Measurements from ENCODE around the gene STAMBPL1. TPM values are rescaled to one million over a fixed set of nuclear protein-coding genes. Genes with fewer than 3 reads are reported as not detected.

The STAMBPL1 gene
- total RNA-seq, 1 experiment from 2014 or later: 25.2 TPM

DNA sequence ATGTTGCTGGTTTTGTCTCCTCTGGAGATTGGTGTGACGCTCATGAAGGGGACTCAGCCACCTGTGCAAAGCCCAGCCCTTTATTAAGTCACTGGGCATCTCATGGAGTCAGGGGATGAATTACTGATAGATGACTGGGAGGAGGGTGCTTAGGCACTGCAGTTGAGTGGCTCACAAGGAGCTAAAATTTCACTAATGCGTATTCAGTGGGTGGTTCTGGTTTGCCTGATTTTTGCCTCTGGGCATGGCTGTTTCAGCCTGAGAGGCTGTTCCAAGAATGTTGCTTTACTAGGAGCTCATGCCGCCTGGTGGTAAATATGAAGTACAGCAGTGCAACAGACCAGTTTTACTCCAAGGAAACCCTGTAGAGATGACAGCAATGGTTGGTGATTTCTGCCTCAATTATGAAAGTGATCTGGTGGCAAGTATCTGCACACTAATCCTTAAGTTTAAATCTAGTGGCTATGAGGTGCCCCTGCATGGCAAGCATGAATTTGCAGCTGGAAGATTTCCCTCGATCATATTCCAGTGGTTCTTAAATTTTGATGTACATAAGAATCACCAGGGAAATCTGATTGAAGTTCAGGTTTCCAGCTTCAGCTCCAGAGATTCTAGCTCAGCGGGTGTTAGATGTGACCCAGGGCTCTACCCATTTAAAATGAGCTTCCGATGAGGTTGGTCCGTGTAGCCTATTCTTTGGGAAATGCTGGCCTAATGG is 52.7 kb downstream of the STAMBPL1 start:
- peak; percentile 85 for ATAC-seq
- Histone ChIP-seq H3K36me3 (ENCODE audit: control insufficient read depth, insufficient read depth, low read length) (no peaks in the 10 kb centered on the region), H3K27me3 (ENCODE audit: control insufficient read depth, insufficient read depth, low read length) (no peaks in the 10 kb centered on the region), H3K4me3 (ENCODE audit: low read depth in 2 of 2, low read length in 2 of 2) (no peak overlapping the region), H3K27ac (ENCODE audit: low read length) (no peak overlapping the region), H3K4me1 (ENCODE audit: control insufficient read depth, insufficient read depth, low read length) (peaks cover 12% of the 10 kb centered on the region), H3K9me3 (ENCODE audit: control insufficient read depth, insufficient read depth, low read depth, low read length) (no peaks in the 10 kb centered on the region)
- POLR2A ChIA-PET: interaction anchor here (0.5 kb wide), 1 partner anchor 697 kb away, joined by 16 read pairs; no protein-coding TSS in a partner anchor
- CTCF ChIA-PET: interaction anchor here (0.7 to 3.2 kb wide), 9 partner anchors 13 to 367 kb away, joined by 3 to 52 read pairs (median 4); partner anchors contain the start of genes CH25H, FAS and STAMBPL1
- in situ Hi-C loops (cut with HindIII; ENCODE audit: low pct_unique_long_range_greater_than_20kb, low sequenced_read_pairs): no loop called here
- peak; percentile 69 for DNase-seq (ENCODE audit: low read depth, low spot score)
- TF ChIP-seq TCF7L2 (IDR thresholded peaks at IDR 0.05; ENCODE audit: low read depth, low read length) (0 out of 2 replicates have a peak, but pooled peaks have one; percentile 25), SIN3A (IDR thresholded peaks at IDR 0.05; ENCODE audit: borderline replicate concordance, insufficient read depth, low read depth, low read length) (no peak)
- TF ChIP-seq, protein P1, sequence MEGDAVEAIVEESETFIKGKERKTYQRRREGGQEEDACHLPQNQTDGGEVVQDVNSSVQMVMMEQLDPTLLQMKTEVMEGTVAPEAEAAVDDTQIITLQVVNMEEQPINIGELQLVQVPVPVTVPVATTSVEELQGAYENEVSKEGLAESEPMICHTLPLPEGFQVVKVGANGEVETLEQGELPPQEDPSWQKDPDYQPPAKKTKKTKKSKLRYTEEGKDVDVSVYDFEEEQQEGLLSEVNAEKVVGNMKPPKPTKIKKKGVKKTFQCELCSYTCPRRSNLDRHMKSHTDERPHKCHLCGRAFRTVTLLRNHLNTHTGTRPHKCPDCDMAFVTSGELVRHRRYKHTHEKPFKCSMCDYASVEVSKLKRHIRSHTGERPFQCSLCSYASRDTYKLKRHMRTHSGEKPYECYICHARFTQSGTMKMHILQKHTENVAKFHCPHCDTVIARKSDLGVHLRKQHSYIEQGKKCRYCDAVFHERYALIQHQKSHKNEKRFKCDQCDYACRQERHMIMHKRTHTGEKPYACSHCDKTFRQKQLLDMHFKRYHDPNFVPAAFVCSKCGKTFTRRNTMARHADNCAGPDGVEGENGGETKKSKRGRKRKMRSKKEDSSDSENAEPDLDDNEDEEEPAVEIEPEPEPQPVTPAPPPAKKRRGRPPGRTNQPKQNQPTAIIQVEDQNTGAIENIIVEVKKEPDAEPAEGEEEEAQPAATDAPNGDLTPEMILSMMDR (IDR thresholded peaks at IDR 0.05): peak; percentile 95
- no TSS peak for BruUV-seq (replicated peaks)
- intact Hi-C loops (cut with micrococcal nuclease; ENCODE audit: unreplicated experiment): loop anchor here (1.0 to 5.0 kb wide), 3 partner anchors 97 to 368 kb away; no protein-coding TSS in a partner anchor

GRCh38 chr10:88933564-88933963 is 53.5 kb downstream of the STAMBPL1 start:
- TF ChIP-seq TCF7L2 (IDR thresholded peaks at IDR 0.05; ENCODE audit: low read depth, low read length) (no peak), SIN3A (IDR thresholded peaks at IDR 0.05; ENCODE audit: borderline replicate concordance, insufficient read depth, low read depth, low read length) (no peak), POLR2AphosphoS5 (IDR thresholded peaks at IDR 0.05; ENCODE audit: low read depth, low read length) (no peak)
- TF ChIP-seq, protein P2, sequence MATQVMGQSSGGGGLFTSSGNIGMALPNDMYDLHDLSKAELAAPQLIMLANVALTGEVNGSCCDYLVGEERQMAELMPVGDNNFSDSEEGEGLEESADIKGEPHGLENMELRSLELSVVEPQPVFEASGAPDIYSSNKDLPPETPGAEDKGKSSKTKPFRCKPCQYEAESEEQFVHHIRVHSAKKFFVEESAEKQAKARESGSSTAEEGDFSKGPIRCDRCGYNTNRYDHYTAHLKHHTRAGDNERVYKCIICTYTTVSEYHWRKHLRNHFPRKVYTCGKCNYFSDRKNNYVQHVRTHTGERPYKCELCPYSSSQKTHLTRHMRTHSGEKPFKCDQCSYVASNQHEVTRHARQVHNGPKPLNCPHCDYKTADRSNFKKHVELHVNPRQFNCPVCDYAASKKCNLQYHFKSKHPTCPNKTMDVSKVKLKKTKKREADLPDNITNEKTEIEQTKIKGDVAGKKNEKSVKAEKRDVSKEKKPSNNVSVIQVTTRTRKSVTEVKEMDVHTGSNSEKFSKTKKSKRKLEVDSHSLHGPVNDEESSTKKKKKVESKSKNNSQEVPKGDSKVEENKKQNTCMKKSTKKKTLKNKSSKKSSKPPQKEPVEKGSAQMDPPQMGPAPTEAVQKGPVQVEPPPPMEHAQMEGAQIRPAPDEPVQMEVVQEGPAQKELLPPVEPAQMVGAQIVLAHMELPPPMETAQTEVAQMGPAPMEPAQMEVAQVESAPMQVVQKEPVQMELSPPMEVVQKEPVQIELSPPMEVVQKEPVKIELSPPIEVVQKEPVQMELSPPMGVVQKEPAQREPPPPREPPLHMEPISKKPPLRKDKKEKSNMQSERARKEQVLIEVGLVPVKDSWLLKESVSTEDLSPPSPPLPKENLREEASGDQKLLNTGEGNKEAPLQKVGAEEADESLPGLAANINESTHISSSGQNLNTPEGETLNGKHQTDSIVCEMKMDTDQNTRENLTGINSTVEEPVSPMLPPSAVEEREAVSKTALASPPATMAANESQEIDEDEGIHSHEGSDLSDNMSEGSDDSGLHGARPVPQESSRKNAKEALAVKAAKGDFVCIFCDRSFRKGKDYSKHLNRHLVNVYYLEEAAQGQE (IDR thresholded peaks at IDR 0.05; ENCODE audit: insufficient read depth in 1 of 2, low read depth in 2 of 2, low read length in 1 of 2): no peak
- TF ChIP-seq, protein P1 (IDR thresholded peaks at IDR 0.05): no peak
- ChIA-PET POLR2A (no interaction called here), CTCF (interaction anchor here (0.7 to 3.2 kb wide), 7 partner anchors 14 to 294 kb away, joined by 3 to 52 read pairs (median 3); partner anchors contain the start of genes CH25H and FAS)
- H3K4me3 ChIP-seq (ENCODE audit: low read depth in 2 of 2, low read length in 2 of 2): no peak overlapping the region
- H3K27ac ChIP-seq (ENCODE audit: low read length): no peak overlapping the region
- in situ Hi-C loops (cut with HindIII; ENCODE audit: low pct_unique_long_range_greater_than_20kb, low sequenced_read_pairs): no loop called here
- peaks cover 12% of the 10 kb centered on the region for H3K4me1 ChIP-seq (ENCODE audit: control insufficient read depth, insufficient read depth, low read length)
- no peaks in the 10 kb centered on the region for H3K9me3 ChIP-seq (ENCODE audit: control insufficient read depth, insufficient read depth, low read depth, low read length)
- H3K36me3 ChIP-seq (ENCODE audit: control insufficient read depth, insufficient read depth, low read length): no peaks in the 10 kb centered on the region
- H3K27me3 ChIP-seq (ENCODE audit: control insufficient read depth, insufficient read depth, low read length): no peaks in the 10 kb centered on the region
- ATAC-seq (no peak), DNase-seq (ENCODE audit: low read depth, low spot score) (no peak)
- intact Hi-C loops (cut with micrococcal nuclease; ENCODE audit: unreplicated experiment): loop anchor here (2.0 to 5.0 kb wide), 2 partner anchors 246 to 369 kb away; no protein-coding TSS in a partner anchor
- no TSS peak for BruUV-seq (replicated peaks)
